Stomach (tissue), 4 donors: Measurements from ENCODE around the gene NAV3.

Experiments used
- CTCF ChIP-seq, 7 experiments: fragments of 450-650 bp in 4 of 7; fragments of 200-600 bp in 3 of 7; sonication (generic) in 3 of 7; IDR thresholded peaks; one replicate each; pipeline ENCODE4 v1.5.1; 2016 to 2019; ENCODE audit warnings: antibody characterized with exemption in 7 of 7, control low read depth in 2 of 7, mild to moderate bottlenecking in 1 of 7
- EP300 ChIP-seq: sonication (generic); formaldehyde crosslinking; IDR thresholded peaks from one replicate; pipeline ENCODE4 v1.6.1; 2017; ENCODE audit warnings: antibody characterized with exemption
- POLR2A ChIP-seq, 4 donors: fragments of 450-650 bp; IDR thresholded peaks; one replicate each; pipeline ENCODE4 v1.6.1; 2016; ENCODE audit warnings: antibody characterized with exemption in 4 of 4, control low read depth in 2 of 4, mild to moderate bottlenecking in 1 of 4, moderate library complexity in 1 of 4

GRCh38 chr12:77919450-77919849, 88.8 kb downstream of the NAV3 start:
- TF ChIP-seq CTCF (IDR thresholded peaks at IDR 0.05) (no peak), POLR2A (IDR thresholded peaks at IDR 0.05) (no peak), EP300 (no peak)
